Esophagus muscularis mucosa (tissue), 4 donors: ENCODE results near the gene EPHA4. TPM values are rescaled to one million over a fixed set of nuclear protein-coding genes. Genes with fewer than 3 reads are reported as not detected.

Experiments used
- DNase-seq: peaks from one replicate; pipeline ENCODE4 v3.0.0-alpha.2; 2017; ENCODE audit errors: extremely low spot score
- H3K27ac ChIP-seq, 4 donors: fragments of 200-600 bp; sonication (generic); replicated peaks in 1 of 4; 1 replicate in 3 of 4; 2 replicates in 1 of 4; pipeline ENCODE4 v1.5.1; 2016 to 2019; ENCODE audit warnings: mild to moderate bottlenecking in 1 of 4
- H3K27me3 ChIP-seq, 4 donors: fragments of 200-600 bp; sonication (generic); one replicate each; pipeline versions ENCODE4 v1.5.1 to v1.6.0; 2016 to 2019
- H3K36me3 ChIP-seq, 4 donors: fragments of 200-600 bp; sonication (generic); one replicate each; pipeline ENCODE4 v1.5.1; 2016 to 2019
- H3K4me1 ChIP-seq, 4 donors: fragments of 200-600 bp; sonication (generic); one replicate each; pipeline ENCODE4 v1.5.1; 2016 to 2019
- H3K4me3 ChIP-seq, 4 donors: fragments of 200-600 bp; sonication (generic); 1 replicate in 2 of 4; 2 replicates in 2 of 4; pipeline ENCODE4 v1.5.1; 2016 to 2019; ENCODE audit warnings: mild to moderate bottlenecking in 4 of 4, moderate library complexity in 1 of 4
- H3K9me3 ChIP-seq, 4 donors: fragments of 200-600 bp; sonication (generic); 1 replicate in 3 of 4; 2 replicates in 1 of 4; pipeline ENCODE4 v1.5.1; 2016 to 2019
- EP300 ChIP-seq: sonication (generic); formaldehyde crosslinking; IDR thresholded peaks from one replicate; pipeline ENCODE4 v1.6.1; 2017; ENCODE audit warnings: antibody characterized with exemption
- POLR2A ChIP-seq: fragments of 450-650 bp; IDR thresholded peaks from one replicate; pipeline ENCODE4 v1.6.1; 2017; ENCODE audit warnings: antibody characterized with exemption, moderate library complexity, mild to moderate bottlenecking, low read depth
- POLR2AphosphoS5 ChIP-seq, 2 donors: sonication (generic); formaldehyde crosslinking; IDR thresholded peaks; one replicate each; pipeline ENCODE4 v1.6.1; 2017; ENCODE audit warnings: antibody characterized with exemption in 2 of 2
- WGBS: methylation state at CpG from one replicate; pipeline ENCODE4 v1.1.5; 2018; 5-methylcytosine and 5-hydroxymethylcytosine counted together
- intact Hi-C: fragments of 100-400 bp; cut with DNase I; formaldehyde crosslinking; loops from one replicate; pipeline ENCODE4 v1.15.1; 2023
- total RNA-seq, 4 donors: library from RNA; depleted of rRNA; stranded (reverse); fragments of >200 nt; gene quantifications; one replicate each; pipeline versions ENCODE4 v1.1.0 to v1.2.1, GENCODE V29; 2016
- TF ChIP-seq, protein P1 (sequence below), 3 experiments: fragments of 200-600 bp in 2 of 3; fragments of 450-650 bp in 1 of 3; sonication (generic) in 2 of 3; IDR thresholded peaks; one replicate each; pipeline ENCODE4 v1.5.1; 2017 to 2019; ENCODE audit warnings: antibody characterized with exemption in 3 of 3, mild to moderate bottlenecking in 2 of 3, moderate library complexity in 1 of 3

Gene EPHA4
- total RNA-seq, 4 donors from 2014 or later, result 15.4 to 25.9 (median 20.2) TPM

DNA sequence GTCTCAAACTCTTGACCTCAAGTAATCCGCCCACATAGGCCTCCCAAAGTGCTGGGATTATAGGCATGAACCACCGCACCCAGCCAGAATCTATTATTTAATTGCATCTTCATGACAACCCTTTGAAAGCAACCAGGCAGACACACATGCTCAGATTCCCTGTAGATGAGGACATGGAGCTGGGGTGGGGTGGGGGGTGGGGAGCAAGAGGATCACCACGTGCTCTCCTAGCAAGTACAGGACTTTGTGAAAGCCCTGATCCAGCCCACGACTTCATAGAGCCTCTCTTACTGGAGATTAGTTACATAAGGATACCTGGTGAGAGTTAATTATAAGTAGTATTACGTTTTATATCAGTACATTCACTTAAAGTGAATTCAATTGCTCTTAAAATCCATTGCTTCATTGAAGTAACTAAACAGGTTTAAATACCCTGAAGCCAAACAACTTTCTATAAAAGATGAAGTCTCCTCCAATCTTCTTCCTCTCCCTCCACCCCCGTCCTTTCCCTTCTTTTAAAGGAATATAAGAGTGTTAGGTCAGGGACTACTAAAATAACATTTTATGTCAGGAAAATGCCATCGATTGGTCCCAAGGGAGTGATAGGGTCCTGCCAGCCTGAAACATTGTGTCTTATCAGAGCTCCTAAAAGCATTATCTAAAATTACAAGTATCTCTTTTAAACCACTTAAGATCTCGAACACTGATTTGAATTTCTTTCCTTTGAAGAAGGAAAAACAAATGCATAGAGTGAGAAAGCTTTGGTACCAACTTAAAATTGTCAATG is 123.9 kb downstream of the EPHA4 start:
- intact Hi-C loops, result no loop called here

DNA sequence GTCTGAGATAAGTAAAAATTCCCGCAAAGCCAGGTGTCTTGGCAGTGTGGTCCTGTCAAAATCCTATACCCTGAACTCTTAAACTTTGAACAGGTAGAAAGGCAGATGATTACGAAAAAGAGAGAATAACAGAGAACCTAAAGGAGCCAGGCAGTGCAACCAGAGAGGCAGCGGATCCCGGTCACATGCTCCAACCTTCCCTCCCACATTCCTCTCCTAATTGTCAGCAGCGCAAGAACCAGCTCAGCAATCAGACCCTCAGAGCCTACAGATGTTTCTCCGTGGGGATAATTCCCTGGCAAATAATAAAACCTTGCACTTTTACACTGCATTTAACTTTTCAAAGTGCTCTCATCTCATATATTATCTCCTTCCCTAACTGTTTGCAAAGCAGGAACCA is 124.8 kb downstream of the EPHA4 start:
- Histone ChIP-seq H3K27ac (no peak overlapping the region), H3K4me3 (no peak overlapping the region), H3K9me3 (no peaks in the 10 kb centered on the region), H3K36me3 (peaks cover 0 to 7% (median 3%) of the 10 kb centered on the region in 4 donors), H3K4me1 (peaks cover 0 to 5% (median 2%) of the 10 kb centered on the region in 4 donors), H3K27me3 (no peaks in the 10 kb centered on the region)
- WGBS, result 93% methylated on average over 6 of the region's 6 CpGs
- intact Hi-C loops, result no loop called here
- TF ChIP-seq POLR2AphosphoS5 (IDR thresholded peaks at IDR 0.05), result no peak
- TF ChIP-seq, protein P1, sequence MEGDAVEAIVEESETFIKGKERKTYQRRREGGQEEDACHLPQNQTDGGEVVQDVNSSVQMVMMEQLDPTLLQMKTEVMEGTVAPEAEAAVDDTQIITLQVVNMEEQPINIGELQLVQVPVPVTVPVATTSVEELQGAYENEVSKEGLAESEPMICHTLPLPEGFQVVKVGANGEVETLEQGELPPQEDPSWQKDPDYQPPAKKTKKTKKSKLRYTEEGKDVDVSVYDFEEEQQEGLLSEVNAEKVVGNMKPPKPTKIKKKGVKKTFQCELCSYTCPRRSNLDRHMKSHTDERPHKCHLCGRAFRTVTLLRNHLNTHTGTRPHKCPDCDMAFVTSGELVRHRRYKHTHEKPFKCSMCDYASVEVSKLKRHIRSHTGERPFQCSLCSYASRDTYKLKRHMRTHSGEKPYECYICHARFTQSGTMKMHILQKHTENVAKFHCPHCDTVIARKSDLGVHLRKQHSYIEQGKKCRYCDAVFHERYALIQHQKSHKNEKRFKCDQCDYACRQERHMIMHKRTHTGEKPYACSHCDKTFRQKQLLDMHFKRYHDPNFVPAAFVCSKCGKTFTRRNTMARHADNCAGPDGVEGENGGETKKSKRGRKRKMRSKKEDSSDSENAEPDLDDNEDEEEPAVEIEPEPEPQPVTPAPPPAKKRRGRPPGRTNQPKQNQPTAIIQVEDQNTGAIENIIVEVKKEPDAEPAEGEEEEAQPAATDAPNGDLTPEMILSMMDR (IDR thresholded peaks at IDR 0.05), result no peak
- TF ChIP-seq POLR2A, result no peak
- TF ChIP-seq EP300, result no peak
- DNase-seq, result no peak

More for the DNA sequence above, 123.9 kb downstream of the EPHA4 start:
- Histone ChIP-seq H3K27ac (no peak overlapping the region), H3K36me3 (no peaks in the 10 kb centered on the region), H3K4me3 (no peak overlapping the region), H3K9me3 (no peaks in the 10 kb centered on the region), H3K4me1 (peaks cover 0 to 5% (median 2%) of the 10 kb centered on the region in 4 donors), H3K27me3 (no peaks in the 10 kb centered on the region)
- WGBS, result 76% methylated on average over 8 of the region's 8 CpGs
- no peak for DNase-seq
- TF ChIP-seq POLR2AphosphoS5 (IDR thresholded peaks at IDR 0.05) (no peak), EP300 (no peak), POLR2A (no peak)
- TF ChIP-seq, protein P1 (IDR thresholded peaks at IDR 0.05), result no peak

DNA sequence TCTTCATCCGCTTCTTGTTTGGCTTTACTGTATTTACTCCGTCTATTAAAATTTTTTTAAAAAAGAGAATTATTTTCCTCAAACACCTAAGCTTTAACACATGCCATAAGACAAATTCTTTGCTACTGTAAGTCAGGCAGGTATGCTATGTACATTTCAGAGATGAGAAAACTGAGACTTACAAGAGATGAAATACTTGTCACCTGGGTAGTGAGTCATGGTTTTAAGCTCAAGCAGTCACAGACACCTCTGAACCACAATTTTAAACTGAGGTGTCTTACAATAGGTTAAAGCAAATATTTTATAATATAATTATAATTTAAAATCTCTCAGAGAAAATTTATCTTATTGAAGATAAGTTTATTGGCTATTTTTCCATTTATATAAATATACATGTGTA is 126.0 kb downstream of the EPHA4 start:
- Histone ChIP-seq H3K4me3 (no peak overlapping the region), H3K9me3 (no peaks in the 10 kb centered on the region), H3K27me3 (no peaks in the 10 kb centered on the region), H3K36me3 (peaks cover 0 to 19% (median 8%) of the 10 kb centered on the region in 4 donors), H3K27ac (no peak overlapping the region), H3K4me1 (peaks cover 0 to 5% (median 2%) of the 10 kb centered on the region in 4 donors)
- 97% methylated on average over 2 of the region's 2 CpGs for WGBS
- intact Hi-C loops, result no loop called here
- TF ChIP-seq, protein P1 (IDR thresholded peaks at IDR 0.05), result no peak
- TF ChIP-seq POLR2AphosphoS5 (IDR thresholded peaks at IDR 0.05) (no peak), EP300 (no peak), POLR2A (no peak)
- no peak for DNase-seq

DNA sequence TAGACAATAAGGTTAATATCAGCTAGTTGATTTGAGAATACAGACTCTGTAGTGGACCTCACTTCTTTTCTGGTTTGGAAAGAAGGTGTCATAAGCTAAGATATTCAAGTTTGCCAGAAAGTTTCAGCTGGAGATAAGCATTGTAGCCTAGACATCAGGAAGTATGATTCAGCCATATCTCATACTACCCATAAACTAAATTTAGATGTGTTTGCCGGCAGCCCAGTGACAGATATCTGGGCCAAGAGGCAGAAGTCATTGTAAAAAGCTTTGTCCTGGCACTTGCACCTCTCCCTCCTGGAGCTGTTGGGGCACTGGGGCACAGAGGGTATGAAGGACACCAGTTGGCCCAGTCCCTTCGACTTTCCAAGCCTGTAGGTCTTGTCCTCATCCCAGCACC is 128.0 kb downstream of the EPHA4 start:
- no peaks in the 10 kb centered on the region for H3K27me3 ChIP-seq
- H3K9me3 ChIP-seq, result no peaks in the 10 kb centered on the region
- H3K4me1 ChIP-seq, result peaks cover 4 to 16% (median 12%) of the 10 kb centered on the region in 4 donors
- intact Hi-C loops, result no loop called here
- DNase-seq, result no peak
- no peak for TF ChIP-seq POLR2A
- TF ChIP-seq POLR2AphosphoS5 (IDR thresholded peaks at IDR 0.05), result peak; percentile 6 to 36
- no peak overlapping the region for H3K4me3 ChIP-seq
- no peak overlapping the region for H3K27ac ChIP-seq
- H3K36me3 ChIP-seq, result peaks cover 0 to 21% (median 8%) of the 10 kb centered on the region in 4 donors
- WGBS, result 41% methylated on average over 2 of the region's 2 CpGs

DNA sequence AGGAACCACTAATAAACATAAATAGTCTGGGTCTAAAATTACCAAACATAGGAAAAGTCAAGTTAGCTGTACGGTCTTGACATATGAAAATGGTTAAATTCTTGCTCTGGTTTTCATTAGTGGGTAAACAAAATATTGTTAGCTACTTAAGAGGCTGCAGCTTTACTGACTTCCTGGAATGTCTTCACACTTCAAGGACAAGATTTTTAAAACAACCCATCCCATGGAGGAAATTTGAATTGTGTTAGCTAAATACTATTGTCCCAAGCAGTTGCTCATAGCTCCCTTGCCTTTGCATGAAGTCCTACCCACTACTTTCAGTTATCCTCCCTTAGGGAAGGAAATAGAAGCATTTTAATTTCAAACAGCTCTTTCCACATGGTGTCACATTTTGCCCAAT is 128.5 kb downstream of the EPHA4 start:
- H3K4me3 ChIP-seq, result no peak overlapping the region
- no peaks in the 10 kb centered on the region for H3K27me3 ChIP-seq
- peaks cover 0 to 21% (median 8%) of the 10 kb centered on the region in 4 donors for H3K36me3 ChIP-seq
- no peak overlapping the region for H3K27ac ChIP-seq
- DNase-seq, result no peak
- 84% methylated on average over 1 of the region's 1 CpG for WGBS
- no peak for TF ChIP-seq EP300
- TF ChIP-seq, protein P1 (IDR thresholded peaks at IDR 0.05), result no peak
- TF ChIP-seq POLR2AphosphoS5 (IDR thresholded peaks at IDR 0.05), result no peak
- no peak for TF ChIP-seq POLR2A
- H3K4me1 ChIP-seq, result peaks cover 4 to 15% (median 12%) of the 10 kb centered on the region in 4 donors
- intact Hi-C loops, result no loop called here
- no peaks in the 10 kb centered on the region for H3K9me3 ChIP-seq
